ENCODE results near the gene RADX. TPM values are rescaled to one million over a fixed set of nuclear protein-coding genes. Genes with fewer than 3 reads are reported as not detected.

The RADX gene
- total RNA-seq, 4 donors from 2014 or later: 2.1 to 15.7 (median 8.5) TPM

DNA sequence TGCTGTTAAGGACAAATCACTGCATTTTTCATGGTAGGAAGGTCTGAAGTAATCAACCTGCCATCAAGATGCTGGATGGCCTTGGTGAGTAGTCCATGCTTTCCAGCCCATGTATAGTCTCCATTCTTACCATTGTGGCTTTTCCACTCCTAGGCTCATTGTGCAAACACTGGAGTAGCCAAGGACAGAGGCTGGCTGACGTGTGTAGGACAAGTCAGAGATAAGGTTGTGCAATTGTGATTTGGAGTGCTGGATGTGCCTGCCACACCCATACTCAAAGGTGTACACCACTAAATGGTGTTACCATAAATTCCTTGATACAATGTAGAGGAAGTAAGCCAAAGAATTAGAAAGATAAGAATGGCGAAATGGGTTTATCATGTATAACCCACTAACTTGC lies 26.3 kb upstream of the RADX start:
- Histone ChIP-seq H3K4me1 (no peaks in the 10 kb centered on the region), H3K27ac (no peak overlapping the region), H3K4me3 (no peak overlapping the region), H3K27me3 (no peaks in the 10 kb centered on the region), H3K9me3 (no peaks in the 10 kb centered on the region), H3K36me3 (no peaks in the 10 kb centered on the region)
- no peak for DNase-seq
- intact Hi-C loops (cut with DNase I; ENCODE audit: low total_unique reads): no loop called here
- TF ChIP-seq, protein P1, sequence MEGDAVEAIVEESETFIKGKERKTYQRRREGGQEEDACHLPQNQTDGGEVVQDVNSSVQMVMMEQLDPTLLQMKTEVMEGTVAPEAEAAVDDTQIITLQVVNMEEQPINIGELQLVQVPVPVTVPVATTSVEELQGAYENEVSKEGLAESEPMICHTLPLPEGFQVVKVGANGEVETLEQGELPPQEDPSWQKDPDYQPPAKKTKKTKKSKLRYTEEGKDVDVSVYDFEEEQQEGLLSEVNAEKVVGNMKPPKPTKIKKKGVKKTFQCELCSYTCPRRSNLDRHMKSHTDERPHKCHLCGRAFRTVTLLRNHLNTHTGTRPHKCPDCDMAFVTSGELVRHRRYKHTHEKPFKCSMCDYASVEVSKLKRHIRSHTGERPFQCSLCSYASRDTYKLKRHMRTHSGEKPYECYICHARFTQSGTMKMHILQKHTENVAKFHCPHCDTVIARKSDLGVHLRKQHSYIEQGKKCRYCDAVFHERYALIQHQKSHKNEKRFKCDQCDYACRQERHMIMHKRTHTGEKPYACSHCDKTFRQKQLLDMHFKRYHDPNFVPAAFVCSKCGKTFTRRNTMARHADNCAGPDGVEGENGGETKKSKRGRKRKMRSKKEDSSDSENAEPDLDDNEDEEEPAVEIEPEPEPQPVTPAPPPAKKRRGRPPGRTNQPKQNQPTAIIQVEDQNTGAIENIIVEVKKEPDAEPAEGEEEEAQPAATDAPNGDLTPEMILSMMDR (IDR thresholded peaks at IDR 0.05): no peak
- TF ChIP-seq POLR2A (IDR thresholded peaks at IDR 0.05): no peak

DNA sequence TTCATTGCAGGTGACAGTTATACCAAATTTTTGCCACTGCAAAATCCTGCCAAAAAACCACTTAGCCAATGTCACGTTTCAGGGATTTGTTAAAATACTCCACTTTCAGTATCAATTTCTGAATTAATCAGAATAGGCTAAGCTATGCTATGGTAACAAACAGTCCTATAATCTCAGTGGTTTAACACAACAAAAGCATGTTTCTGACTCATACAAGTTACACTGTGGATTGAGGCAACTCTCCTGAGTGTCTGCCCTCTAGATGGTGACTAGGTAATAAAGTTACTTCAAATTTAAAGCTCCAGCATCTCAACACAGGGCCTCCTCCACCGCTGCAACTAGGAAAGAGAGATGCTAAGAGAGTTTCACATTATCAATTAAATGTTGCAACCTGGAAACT lies 23.0 kb upstream of the RADX start:
- Histone ChIP-seq H3K4me1 (no peaks in the 10 kb centered on the region), H3K27ac (no peak overlapping the region), H3K27me3 (no peaks in the 10 kb centered on the region), H3K4me3 (no peak overlapping the region), H3K36me3 (no peaks in the 10 kb centered on the region), H3K9me3 (no peaks in the 10 kb centered on the region)
- intact Hi-C loops (cut with DNase I; ENCODE audit: low total_unique reads): no loop called here
- TF ChIP-seq, protein P1 (IDR thresholded peaks at IDR 0.05): no peak
- no peak for TF ChIP-seq POLR2A (IDR thresholded peaks at IDR 0.05)
- DNase-seq: no peak

DNA sequence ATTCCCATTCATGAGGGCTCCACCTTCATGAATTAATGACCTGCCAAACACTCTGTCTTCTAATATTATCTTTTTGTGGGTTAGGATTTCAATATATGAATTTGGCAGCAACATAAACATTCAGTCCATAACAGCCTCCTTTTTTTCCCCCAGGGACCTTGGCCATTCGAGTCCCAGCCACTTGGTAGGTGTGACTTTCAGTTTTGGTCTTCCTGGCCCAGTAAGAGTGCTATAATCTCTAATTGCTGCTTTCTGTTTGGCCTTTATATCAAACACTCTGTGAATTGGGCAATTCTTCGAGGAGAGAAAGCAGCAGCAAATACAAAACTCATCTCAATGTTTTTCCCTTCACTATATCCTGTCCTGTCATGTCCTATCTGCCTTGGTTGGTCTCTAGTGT lies 12.4 kb upstream of the RADX start:
- TF ChIP-seq POLR2A (IDR thresholded peaks at IDR 0.05): no peak
- TF ChIP-seq, protein P1 (IDR thresholded peaks at IDR 0.05): no peak
- H3K4me3 ChIP-seq: no peak overlapping the region
- peaks cover 0 to 22% of the 10 kb centered on the region in 2 donors for H3K27me3 ChIP-seq
- H3K36me3 ChIP-seq: no peaks in the 10 kb centered on the region
- H3K4me1 ChIP-seq: no peaks in the 10 kb centered on the region
- H3K27ac ChIP-seq: no peak overlapping the region
- intact Hi-C loops (cut with DNase I; ENCODE audit: low total_unique reads): no loop called here
- no peak for DNase-seq
- no peaks in the 10 kb centered on the region for H3K9me3 ChIP-seq

DNA sequence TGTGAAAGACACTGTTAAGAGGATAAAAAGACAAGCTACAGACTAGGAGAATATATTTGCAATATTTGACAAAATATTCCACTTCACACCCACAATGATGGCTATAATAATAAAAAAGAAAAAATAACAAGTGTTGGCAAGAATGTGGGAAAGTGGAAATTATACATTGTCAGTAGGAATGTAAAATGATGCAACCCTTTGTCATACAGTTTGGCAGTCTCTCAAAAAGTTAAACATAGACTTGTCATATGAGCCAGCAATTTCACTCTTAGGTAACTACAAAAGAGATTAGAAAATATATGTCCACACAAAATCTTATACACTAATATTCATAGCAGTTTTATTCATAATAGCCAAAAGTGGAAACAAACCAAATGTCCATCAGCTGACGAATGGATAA lies 5.2 kb upstream of the RADX start:
- no peak for TF ChIP-seq POLR2A (IDR thresholded peaks at IDR 0.05)
- TF ChIP-seq, protein P1 (IDR thresholded peaks at IDR 0.05): no peak
- H3K4me3 ChIP-seq: no peak overlapping the region
- intact Hi-C loops (cut with DNase I; ENCODE audit: low total_unique reads): no loop called here
- no peaks in the 10 kb centered on the region for H3K27me3 ChIP-seq
- H3K4me1 ChIP-seq: no peaks in the 10 kb centered on the region
- DNase-seq: no peak
- H3K9me3 ChIP-seq: no peaks in the 10 kb centered on the region
- no peak overlapping the region for H3K27ac ChIP-seq
- H3K36me3 ChIP-seq: no peaks in the 10 kb centered on the region

DNA sequence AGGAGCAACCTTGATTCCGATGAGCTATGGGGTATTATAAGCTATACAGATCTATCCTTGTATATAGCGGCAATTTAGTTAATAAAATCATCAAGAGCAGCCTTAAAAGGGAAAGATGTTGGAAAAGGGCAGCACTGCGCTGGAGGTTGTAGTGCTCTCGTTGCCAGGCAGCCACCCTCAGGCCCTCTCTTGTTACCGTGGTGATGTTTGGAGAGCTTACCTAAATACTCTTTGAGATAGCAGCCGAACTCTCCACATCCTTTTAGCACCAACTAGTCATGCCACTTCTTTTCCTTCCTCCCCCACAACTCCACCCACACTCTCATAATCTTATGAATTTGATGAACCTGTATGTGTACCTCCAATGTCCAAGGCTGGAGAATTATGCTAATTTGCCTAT lies 3.8 kb upstream of the RADX start:
- Histone ChIP-seq H3K27me3 (no peaks in the 10 kb centered on the region), H3K36me3 (no peaks in the 10 kb centered on the region)
- intact Hi-C loops (cut with DNase I; ENCODE audit: low total_unique reads): no loop called here

More for the DNA sequence above, 3.8 kb upstream of the RADX start:
- no peaks in the 10 kb centered on the region for H3K4me1 ChIP-seq
- H3K9me3 ChIP-seq: no peaks in the 10 kb centered on the region
- H3K4me3 ChIP-seq: no peak overlapping the region
- DNase-seq: no peak
- H3K27ac ChIP-seq: no peak overlapping the region
- no peak for TF ChIP-seq POLR2A (IDR thresholded peaks at IDR 0.05)
- TF ChIP-seq, protein P1 (IDR thresholded peaks at IDR 0.05): no peak

All from uterus (tissue), 4 donors.